CD4-positive, alpha-beta T cell treated with Interleukin-17A for 1 hour (primary cell): Measurements from ENCODE around the gene CYP4A11.
"Not testable (repeated sequence)": the region's sequence is repeated elsewhere in the genome, so short reads cannot be mapped to it uniquely, and the experiment has no call there.

Experiments
- DNase-seq: peaks from one replicate; pipeline ENCODE4 v3.0.0-alpha.2; 2020

CYP4A11 gene

GRCh38 chr1:46941135-46941694 lies at the start of gene CYP4A11:
CYP4A11 (minus strand) TSS chr1:46941476; CDS start chr1:46941433, 43 bp downstream.
- no peak for DNase-seq

DNA sequence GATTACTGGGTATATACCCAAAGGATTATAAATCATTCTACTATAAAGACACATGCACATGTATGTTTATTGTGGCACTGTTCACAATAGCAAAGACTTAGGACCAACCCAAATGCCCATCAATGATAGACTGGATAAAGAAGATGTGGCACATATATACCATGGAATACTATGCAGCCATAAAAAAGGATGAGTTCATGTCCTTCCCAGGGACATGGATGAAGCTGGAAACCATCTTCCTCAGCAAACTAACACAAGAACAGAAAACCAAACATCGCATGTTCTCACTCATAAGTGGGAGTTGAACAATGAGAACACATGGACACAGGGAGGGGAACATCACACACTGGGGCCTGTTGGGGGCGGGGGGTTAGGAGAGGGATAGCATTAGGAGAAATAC lies 49.3 kb upstream of the CYP4A11 start:
- DNase-seq: not testable (repeated sequence)

- DNase-seq: no peak
Measured at GRCh38 chr1:46983830-46984586, 42.7 kb upstream of the CYP4A11 start.

DNA sequence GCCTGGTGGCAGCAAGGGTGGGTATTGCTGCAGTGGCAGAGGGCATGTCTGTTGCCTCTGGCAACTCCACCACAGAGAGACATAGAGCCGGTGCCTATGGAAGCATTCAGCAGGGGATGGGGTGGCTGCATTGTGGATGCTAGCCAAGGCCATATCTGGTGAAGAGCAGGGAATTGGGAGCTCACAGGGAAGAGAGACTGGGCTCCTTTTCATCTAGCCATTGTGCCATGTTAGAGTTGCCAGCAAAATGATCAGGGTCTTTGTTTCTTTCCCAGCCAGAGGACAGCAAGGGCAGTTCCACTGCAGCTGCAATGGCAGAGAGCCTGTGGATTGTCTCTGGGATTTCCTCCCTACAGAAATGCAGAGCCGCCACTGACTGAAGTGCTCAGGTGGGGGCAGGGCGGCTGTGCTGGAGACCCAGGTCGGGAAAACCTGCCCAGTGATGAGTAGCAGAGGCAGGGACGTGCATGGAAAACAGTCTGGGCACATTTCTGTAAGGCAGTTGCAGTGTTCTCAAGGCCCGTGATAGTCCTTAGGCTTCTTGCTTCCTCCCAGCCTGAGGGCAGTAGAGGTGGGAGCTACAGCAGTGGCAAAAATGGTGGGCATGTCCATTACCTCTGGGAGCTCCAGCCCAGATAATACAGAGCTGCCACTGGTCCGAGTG lies 42.0 kb upstream of the CYP4A11 start:
- DNase-seq: no peak

GRCh38 chr1:46969014-46969619 lies 27.8 kb upstream of the CYP4A11 start:
- no peak for DNase-seq

DNA sequence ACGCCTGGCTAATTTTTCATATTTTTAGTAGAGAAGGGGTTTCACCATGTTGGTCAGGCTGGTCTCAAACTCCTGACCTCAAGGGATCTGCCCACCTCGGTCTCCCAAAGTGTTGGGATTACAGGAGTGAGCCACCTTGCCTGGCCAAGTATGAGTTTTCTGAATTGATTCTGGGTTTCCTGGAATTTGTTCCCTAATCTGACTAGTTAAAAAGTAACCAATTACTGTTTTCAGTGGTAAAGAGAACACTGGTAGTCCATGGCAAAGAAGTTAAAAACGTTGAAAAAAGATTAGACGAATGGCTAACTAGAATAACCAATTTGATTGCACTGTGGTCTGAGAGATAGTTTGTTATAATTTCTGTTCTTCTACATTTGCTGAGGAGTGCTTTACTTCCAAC lies 21.0 kb upstream of the CYP4A11 start:
- not testable (repeated sequence) for DNase-seq

- no peak for DNase-seq
Measured at GRCh38 chr1:46961066-46961758, 19.9 kb upstream of the CYP4A11 start.

DNA sequence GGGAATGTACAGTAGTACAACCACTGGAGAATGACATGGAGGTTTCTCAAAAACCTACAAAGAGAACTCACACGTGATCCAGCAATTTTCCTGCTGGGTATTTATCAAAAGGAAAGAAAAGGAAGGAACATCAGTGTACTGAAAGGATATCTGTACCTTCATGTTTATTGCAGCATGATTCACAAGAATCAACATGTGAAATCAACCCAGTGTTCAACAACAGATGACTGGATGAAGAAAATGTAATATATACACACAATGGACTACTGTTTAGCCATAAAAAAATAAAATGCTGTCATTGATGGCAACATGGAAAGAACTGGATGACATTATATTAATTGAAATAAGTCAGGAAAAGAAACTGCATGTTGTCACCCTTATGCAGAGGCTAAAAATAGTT lies 19.0 kb upstream of the CYP4A11 start:
- DNase-seq: no peak

DNA sequence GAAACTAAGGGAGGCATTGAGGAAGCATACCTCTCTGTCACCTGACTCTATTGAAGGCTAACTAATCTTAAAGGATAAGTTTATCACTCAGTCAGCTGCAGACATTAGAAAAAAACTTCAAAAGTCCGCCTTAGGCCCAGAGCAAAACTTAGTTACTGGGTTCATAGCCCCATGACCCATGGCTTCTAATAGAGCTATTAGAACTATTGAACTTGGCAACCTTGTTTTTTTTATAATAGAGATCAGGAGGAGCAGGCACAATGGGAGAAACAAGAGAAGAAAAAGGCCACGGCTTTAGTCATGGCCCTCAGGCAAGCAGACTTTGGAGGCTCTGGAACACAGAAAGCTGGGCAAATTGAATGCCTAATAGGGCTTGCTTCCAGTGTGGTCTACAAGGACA lies 13.8 kb upstream of the CYP4A11 start:
- not testable (repeated sequence) for DNase-seq

DNA sequence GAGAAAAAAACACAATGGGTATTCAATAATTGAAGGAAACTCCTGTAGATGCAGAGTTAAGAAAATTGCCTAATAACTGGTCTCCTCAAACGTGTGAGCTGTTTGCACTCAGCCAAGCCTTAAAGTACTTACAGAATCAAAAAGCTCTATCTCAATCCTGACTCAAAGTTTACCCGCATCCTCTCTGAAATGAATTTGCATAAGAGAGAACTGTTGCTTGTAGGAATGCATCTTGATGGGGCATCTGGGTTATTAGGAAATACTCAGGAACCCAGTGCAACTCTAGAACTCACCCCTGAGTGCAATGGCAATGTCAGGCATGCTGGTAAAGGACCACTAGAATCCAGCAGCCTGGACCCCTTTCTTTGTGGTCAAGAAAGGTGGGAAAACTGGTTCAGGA lies 12.6 kb upstream of the CYP4A11 start:
- DNase-seq: not testable (repeated sequence)

DNA sequence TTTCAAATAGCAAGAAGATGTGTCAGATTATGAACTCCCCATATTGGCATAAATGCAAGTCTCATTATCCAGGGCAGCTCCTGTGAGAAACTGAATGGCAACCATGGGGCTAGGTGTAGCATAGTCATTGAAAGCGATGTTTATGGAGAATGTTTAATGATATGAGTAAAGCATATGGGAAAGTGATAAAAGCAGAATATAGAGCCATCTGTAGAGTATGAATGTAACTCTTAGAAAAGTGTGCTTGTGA lies 8.1 kb upstream of the CYP4A11 start:
- DNase-seq: not testable (repeated sequence)

DNA sequence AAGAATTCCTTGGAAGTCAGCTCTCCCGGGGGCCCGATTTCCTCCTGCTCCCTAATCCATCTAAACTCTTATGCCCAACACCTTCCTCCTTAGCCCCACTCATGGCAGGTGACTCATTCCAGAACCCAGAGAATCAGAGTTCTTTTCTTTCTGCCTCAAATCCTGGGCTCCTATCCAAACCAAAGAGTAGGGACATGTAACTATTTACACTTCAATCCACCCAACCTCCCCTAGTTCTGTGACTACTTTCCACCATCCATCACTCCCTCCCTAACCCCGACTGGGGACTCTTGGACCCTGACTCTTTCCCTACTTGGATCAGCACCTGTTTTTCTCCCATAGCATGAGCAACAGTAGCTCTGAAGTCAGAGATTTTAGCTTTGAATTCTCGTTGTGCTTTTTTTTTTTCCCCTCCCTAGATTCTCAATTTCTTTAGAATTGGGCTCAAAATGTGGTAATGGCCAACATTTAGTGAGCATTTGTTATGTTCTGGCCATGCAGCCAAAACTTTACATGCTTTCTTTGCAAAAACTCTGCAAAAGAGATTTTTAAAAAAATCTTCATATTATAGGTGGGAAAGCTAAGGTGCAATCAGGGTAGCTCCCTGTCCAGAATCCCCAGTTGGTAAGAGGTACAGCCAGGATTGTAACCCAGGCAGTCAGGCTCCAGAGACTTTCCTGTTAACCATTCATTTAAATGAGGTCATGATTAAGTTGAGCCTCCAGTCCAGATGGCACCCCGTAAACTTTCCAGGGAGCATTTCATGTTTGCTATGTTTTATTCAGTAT lies 7.5 kb upstream of the CYP4A11 start:
- no peak for DNase-seq

- not testable (repeated sequence) for DNase-seq
Measured at GRCh38 chr1:46947706-46948105, 6.4 kb upstream of the CYP4A11 start.

- DNase-seq: no peak
Measured at GRCh38 chr1:46942086-46942485, 810 bp upstream of the CYP4A11 start.

DNA sequence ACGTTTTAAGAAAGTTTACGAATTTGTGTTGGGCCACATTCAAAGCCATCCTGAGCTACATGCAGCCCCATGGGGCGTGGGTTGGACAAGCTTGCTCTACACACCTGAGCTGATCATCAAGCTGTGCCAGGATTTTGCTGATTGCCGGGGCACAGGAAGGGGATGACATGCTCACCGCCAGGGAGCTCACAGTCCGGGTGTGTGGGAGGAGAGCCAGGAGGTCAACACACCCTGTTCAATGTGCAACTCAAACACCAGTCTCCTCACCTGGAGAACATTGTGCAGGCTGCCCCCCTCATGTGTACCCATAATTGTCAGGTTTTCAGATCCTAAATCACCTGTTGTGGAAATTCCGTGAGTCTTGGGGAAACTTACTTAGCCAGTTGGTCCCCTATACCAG lies 969 bp downstream of the CYP4A11 start:
- no peak for DNase-seq

DNA sequence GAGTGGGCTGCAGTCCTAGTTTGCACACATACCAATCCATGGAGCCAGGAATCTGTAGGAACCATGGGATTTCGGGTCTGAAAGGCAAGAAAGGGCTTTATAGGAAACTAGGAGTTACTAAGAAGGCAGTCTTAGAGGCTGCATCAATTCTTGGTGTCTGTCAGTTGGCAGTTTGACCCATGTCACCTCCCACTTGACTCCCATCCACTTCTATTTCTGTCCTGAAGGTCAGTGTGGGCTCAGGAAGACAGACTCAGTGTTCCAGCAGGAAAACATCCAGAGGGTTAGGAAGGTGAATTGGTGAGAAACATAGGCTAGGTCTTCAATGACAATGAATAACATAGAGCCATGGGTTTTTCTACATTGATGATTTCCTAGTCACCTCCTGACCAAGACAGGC lies 4.0 kb downstream of the CYP4A11 start:
- no peak for DNase-seq

GRCh38 chr1:46936788-46937187 lies 4.5 kb downstream of the CYP4A11 start:
- no peak for DNase-seq

DNA sequence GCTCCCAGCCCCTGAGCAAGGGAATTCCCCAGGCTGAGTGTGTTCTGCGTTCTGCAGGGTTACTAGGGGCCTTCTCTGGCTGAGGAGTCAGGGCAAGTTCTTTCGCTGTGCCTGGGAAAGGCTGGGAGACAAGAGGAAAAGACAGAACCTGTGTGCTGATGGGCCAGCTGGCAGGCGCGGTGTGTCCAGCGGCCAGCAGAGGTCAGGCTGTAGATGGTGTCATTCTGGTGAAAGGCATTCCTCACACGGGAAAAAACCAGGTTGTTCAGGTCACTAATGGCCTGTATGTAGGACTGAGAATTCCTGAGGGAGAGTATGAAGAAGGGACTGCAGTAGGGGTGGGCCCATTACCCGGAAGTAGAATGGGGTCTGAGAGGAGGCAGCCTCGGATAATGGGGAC lies 6.4 kb downstream of the CYP4A11 start:
- DNase-seq: not testable (repeated sequence)

DNA sequence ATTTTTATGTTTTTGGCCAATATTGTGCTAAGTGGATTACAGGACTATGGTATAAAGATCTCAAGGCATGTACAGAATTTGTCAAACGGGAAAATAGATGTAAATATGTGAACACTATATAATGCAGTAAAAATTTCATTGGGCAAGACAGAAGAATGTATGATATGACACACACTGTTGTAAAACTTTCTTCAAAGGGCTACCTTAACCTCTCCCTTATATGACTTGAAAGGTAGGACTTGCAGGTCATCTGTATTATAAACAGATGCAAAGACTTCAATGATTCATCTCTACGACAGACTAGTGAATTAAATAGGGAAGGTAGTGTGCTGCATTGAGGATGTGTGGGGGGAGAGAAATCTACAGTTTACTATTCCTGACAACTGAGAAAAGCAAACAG lies 9.3 kb downstream of the CYP4A11 start:
- not testable (repeated sequence) for DNase-seq

- DNase-seq: no peak
Measured at GRCh38 chr1:46931151-46931550, 10.1 kb downstream of the CYP4A11 start.

DNA sequence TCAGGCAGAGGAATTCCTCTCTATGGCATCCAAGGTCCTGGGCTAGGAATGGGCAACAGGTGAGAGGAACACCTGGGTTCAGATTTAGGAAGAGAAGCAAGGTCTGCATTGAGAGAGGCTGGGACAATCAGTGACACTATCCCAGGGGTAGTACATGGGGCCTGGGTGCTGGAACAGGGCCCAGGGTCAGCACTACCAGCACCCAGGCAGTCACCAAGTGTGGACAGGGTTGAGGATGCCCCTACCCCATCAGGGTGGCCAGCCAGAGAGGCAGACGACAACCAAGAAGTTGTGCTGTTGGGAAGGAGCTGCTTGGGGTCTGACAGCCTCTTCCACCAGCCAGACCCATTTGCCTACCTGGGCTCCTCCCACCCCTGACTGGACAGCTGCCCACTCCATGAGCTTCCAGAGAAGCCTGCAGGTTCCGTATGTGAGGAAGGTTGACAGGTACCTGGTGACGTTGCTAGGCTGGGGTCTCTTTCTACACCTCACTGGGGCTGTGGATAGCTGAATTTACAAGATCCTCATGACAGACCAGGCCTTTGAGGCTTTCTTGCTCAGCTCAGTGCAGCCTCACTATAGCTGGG lies 13.9 kb downstream of the CYP4A11 start:
- no peak for DNase-seq

DNA sequence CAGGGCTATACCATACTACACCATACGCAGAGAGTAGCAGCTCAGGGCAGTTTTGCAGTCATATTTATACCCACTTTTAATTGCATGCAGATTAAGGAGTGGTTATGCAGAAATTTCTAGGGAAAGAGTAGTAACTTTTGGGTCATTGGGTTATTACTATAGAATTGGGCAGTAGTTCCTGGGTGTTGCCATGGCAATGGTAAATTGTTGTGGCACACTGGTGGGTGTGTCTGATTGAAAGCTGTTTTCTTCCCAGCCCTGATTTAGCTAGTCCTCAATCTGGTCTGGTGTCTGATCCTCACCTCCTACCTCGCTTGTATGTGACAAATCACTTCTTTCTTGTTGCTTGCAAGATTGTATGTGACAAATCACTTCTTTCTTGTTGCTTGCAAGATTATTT lies 30.5 kb downstream of the CYP4A11 start:
- DNase-seq: no peak
